HG02623 (cell line): Measurements from ENCODE around the gene OR2H1.

Source experiments
- ATAC-seq: cut with Tn5 transposase; IDR thresholded peaks from one replicate; pipeline ENCODE4 v1.9.1; 2021; ENCODE audit warnings: moderate library complexity; ENCODE audit not compliant: unreplicated experiment

OR2H1 gene

DNA sequence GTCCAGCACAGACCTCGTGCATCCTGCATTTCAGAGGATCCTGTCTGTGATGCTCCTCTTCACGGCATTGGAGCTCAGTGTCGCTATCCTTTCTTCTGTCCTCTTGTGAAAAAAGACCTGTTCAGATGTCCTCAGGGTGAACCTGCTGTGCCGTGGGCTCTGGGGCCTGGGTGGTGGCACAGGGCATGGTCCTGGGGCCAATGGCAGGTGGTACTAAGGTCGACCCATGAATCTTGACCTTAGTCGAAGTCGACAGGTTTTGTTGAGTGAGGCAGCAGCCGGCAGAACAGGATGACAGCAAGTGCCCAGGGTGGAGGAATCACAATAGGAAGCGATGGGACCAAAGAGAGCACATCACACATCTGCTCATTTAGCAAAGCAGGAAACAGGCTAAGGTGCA is 52.8 kb downstream of the OR2H1 start:
- no peak for ATAC-seq

DNA sequence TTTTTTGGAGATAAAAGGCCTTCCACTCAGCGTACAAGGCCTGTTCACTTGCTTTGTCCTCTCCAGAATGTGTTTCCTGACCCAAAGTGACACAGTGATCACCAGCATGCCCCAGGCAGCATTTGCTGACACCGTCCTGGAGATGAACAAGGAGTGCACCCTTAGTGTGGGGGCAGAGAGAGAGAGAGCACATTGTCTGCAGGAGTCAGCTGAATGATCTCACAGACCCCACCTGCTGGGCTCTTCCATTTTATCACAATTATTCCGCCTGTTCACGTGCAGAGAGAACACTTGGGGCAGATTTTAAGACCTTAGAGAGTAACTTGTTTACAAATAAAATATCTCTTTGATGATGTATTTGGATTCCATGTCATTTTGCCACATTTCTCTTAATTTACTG is 53.2 kb downstream of the OR2H1 start:
- no peak for ATAC-seq

DNA sequence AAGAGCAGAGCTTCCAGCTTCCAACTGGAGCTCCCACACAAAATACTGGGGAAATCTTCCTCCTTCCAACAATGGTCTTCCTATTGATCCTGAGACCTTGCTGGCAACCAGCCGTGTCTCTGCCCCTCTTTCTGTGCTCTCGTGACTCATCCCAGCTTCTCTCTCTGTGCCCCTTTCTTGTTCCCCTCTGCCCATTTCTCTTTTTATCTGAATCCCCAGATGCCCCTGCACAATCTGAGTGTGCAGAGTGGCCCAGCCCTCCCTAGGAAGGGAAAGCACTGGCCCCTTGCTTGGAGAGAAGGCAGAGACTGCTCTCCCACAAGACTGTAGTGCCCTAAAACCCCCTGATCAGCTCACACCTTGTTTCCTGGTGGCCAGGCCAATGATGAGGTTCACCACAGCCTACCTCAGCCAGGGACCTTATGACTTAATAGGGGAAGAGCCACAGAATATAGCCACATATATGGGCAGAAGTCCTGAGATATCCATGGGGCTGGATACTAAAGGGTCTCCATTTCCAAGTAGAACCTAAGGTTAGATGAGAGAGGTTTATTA is 53.9 kb downstream of the OR2H1 start:
- ATAC-seq: no peak
